KOPT-K1 (cell line): ENCODE results near the gene DGKI.
"Not testable (repeated sequence)": the region's sequence is repeated elsewhere in the genome, so short reads cannot be mapped to it uniquely, and the experiment has no call there.

Experiments used
- H3K27ac ChIP-seq: fragments of 200-600 bp; sonication (generic); 2 replicates; pipeline ENCODE4 v1.5.1; 2016; ENCODE audit warnings: antibody characterized with exemption, mild to moderate bottlenecking, low read depth, low read length; ENCODE audit not compliant: poor library complexity, severe bottlenecking
- H3K36me3 ChIP-seq: fragments of 200-600 bp; sonication (generic); 2 replicates; pipeline ENCODE4 v1.5.1; 2017; ENCODE audit warnings: antibody characterized with exemption, mild to moderate bottlenecking, low read length, moderate library complexity; ENCODE audit not compliant: insufficient read depth
- H3K9me3 ChIP-seq: fragments of 200-600 bp; sonication (generic); 2 replicates; pipeline ENCODE4 v1.5.1; 2017; ENCODE audit warnings: antibody characterized with exemption, low read length, mild to moderate bottlenecking; ENCODE audit not compliant: insufficient read depth, poor library complexity, severe bottlenecking

The DGKI gene

DNA sequence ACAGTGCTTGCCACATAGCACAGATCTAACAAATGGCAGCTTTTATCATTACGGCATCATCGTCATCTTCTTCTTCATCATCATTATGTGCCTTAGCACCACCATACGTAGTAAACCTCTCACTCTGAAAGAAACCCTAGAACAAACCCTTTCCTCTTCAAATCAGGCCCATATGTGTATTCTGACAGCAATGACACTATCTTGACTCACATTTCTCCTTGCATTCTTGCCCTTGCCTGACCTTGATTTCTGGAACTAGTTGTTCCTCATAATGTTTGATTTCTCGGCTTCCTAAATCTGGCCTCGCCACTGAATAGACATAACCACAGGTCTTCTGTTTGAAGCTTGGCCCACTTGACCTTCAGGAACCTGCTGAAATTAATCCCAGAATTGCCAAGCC is 115.3 kb downstream of the DGKI start:
- no peak overlapping the region for H3K27ac ChIP-seq
- no peaks in the 10 kb centered on the region for H3K36me3 ChIP-seq
- H3K9me3 ChIP-seq: no peaks in the 10 kb centered on the region

GRCh38 chr7:137728426-137728825 is 118.3 kb downstream of the DGKI start:
- H3K27ac ChIP-seq: no peak overlapping the region
- no peaks in the 10 kb centered on the region for H3K36me3 ChIP-seq
- H3K9me3 ChIP-seq: no peaks in the 10 kb centered on the region

GRCh38 chr7:137727413-137727812 is 119.4 kb downstream of the DGKI start:
- Histone ChIP-seq H3K27ac (no peak overlapping the region), H3K36me3 (no peaks in the 10 kb centered on the region), H3K9me3 (no peaks in the 10 kb centered on the region)

DNA sequence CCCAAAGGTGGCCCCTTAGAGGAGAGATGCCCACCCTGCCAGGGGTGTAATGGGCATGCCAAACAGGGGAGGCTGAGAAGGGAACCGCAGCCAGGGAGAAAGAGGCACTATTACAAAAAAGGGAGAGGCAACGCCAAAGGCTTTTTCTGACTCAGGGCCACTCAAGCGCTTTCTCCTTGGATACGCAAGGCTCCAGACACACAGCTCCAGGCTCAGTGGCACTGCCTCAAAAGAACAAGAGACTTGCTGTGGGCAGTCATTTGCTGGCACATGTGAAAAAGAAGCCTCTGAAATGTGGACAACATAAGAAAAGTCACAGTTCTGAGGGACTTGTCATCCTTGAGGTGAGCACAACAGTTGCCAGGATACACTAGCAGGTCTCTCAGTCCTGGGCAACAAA is 128.4 kb downstream of the DGKI start:
- no peak overlapping the region for H3K27ac ChIP-seq
- H3K9me3 ChIP-seq: no peaks in the 10 kb centered on the region
- H3K36me3 ChIP-seq: no peaks in the 10 kb centered on the region

GRCh38 chr7:137717811-137718271 is 128.9 kb downstream of the DGKI start:
- Histone ChIP-seq H3K36me3 (no peaks in the 10 kb centered on the region), H3K27ac (no peak overlapping the region), H3K9me3 (no peaks in the 10 kb centered on the region)

- H3K36me3 ChIP-seq: no peaks in the 10 kb centered on the region
- no peaks in the 10 kb centered on the region for H3K9me3 ChIP-seq
- H3K27ac ChIP-seq: no peak overlapping the region
Observed at GRCh38 chr7:137717045-137717444, 129.7 kb downstream of the DGKI start.

GRCh38 chr7:137716061-137716460 is 130.7 kb downstream of the DGKI start:
- no peak overlapping the region for H3K27ac ChIP-seq
- no peaks in the 10 kb centered on the region for H3K36me3 ChIP-seq
- no peaks in the 10 kb centered on the region for H3K9me3 ChIP-seq

GRCh38 chr7:137715533-137715932 is 131.2 kb downstream of the DGKI start:
- Histone ChIP-seq H3K36me3 (no peaks in the 10 kb centered on the region), H3K27ac (no peak overlapping the region)

DNA sequence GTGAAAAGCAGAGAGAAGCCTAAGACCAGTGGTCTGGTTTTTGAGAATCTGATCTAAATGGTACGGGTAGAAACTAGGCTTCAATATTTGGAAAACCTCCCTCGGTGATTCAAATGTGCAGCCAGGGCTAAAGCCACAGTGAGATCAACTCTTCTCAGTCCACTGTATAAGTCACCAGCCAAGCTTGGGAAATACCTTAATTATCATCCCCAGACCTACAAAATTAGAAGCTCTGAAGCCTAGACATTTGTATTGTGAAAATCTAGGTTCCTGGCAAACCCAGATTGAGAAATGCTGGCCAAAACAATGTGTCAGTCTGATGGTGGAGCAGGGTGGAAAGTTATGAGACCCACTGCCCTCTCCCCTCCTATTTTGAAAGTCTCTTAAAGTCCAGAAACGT is 131.7 kb downstream of the DGKI start:
- Histone ChIP-seq H3K9me3 (no peaks in the 10 kb centered on the region), H3K27ac (no peak overlapping the region), H3K36me3 (no peaks in the 10 kb centered on the region)

More at GRCh38 chr7:137715533-137715932, 131.2 kb downstream of the DGKI start:
- H3K9me3 ChIP-seq: no peaks in the 10 kb centered on the region

- peaks cover 19% of the 10 kb centered on the region for H3K9me3 ChIP-seq
- H3K36me3 ChIP-seq, H3K27ac ChIP-seq: not testable (repeated sequence)
Observed at GRCh38 chr7:137706330-137706729, 140.4 kb downstream of the DGKI start.

- Histone ChIP-seq H3K9me3 (peaks cover 19% of the 10 kb centered on the region), H3K36me3 (no peaks in the 10 kb centered on the region), H3K27ac (no peak overlapping the region)
Observed at GRCh38 chr7:137704723-137705122, 142.1 kb downstream of the DGKI start.

DNA sequence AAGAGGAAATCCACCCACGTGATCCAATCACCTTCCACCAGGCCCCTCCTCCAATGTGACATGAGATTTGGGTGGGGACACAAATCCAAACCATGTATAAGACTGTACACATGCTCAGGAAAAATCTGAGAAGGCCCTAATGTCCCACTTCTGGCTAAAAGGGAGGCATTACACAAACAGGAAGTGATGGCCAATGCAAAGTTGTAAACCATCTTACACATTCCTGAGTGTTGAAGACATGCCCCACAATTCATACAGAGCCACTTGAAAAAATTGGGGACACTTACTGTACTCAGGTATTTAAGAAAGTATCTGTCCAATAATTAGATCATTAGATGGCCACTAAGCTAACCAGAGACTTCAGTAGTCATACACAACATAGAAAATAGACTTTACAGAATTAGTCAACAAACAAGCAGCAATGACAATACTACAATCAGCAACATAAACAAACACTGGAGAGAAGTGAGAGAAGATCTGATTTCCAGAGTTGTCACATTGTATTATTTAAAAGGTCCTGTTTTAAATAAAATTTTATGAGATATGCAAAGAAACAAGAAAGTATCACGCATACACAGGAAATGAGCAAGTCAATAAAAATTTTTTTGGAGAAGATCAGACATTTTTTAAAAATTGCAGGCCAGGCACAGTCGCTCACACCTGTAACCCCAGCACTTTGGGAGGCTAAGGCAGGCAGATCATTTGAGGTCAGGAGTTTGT is 143.3 kb downstream of the DGKI start:
- Histone ChIP-seq H3K36me3 (no peaks in the 10 kb centered on the region), H3K9me3 (peaks cover 19% of the 10 kb centered on the region), H3K27ac (no peak overlapping the region)

GRCh38 chr7:137696988-137697387 is 149.8 kb downstream of the DGKI start:
- Histone ChIP-seq H3K27ac (no peak overlapping the region), H3K9me3 (no peaks in the 10 kb centered on the region), H3K36me3 (no peaks in the 10 kb centered on the region)

GRCh38 chr7:137696376-137696775 is 150.4 kb downstream of the DGKI start:
- no peaks in the 10 kb centered on the region for H3K9me3 ChIP-seq
- H3K27ac ChIP-seq: no peak overlapping the region

DNA sequence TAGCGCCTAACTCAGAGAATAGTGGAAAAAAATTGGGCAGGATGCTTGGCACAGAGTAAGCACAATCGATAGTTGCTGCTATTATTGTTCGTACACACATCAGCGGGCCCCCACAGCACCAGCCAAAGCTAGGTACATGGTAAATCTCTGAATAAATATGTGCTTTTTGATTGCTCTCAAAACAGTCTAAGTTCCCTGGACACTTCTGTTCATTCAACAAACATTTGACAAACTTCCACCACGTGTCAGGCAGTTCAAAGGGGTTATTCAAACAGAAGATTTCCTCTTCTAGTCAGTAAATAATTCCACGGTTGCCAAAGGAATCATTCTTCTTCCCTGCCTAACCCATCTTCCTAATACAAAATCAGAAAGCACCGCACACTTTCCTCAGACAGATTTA is 150.8 kb downstream of the DGKI start:
- Histone ChIP-seq H3K36me3 (no peaks in the 10 kb centered on the region), H3K27ac (no peak overlapping the region), H3K9me3 (no peaks in the 10 kb centered on the region)

More at GRCh38 chr7:137696376-137696775, 150.4 kb downstream of the DGKI start:
- no peaks in the 10 kb centered on the region for H3K36me3 ChIP-seq

DNA sequence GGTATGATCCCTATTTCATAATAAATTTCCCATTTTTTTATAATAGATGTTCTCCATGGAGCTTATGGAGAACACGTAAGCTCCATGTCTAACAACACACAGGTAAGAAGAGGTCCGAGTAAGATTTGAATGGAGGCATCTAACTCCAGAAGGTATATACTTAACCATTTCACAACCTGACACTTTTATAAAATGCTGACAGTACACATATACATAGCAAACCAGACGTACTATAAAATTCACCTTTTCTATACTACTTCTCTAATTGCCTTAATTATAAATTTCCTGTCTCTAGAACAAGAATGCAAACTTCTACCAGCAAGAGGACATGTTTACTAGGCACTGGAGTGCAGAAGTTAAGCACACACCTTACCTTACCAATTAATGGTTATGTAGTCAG is 151.3 kb downstream of the DGKI start:
- H3K9me3 ChIP-seq: no peaks in the 10 kb centered on the region
- H3K27ac ChIP-seq: no peak overlapping the region
- no peaks in the 10 kb centered on the region for H3K36me3 ChIP-seq
